HG02973 (cell line): ENCODE measurements around the gene POU6F2.

Source experiments
- ATAC-seq: cut with Tn5 transposase; IDR thresholded peaks from one replicate; pipeline ENCODE4 v1.9.1; 2021; ENCODE audit warnings: moderate library complexity; ENCODE audit not compliant: unreplicated experiment

POU6F2 gene

DNA sequence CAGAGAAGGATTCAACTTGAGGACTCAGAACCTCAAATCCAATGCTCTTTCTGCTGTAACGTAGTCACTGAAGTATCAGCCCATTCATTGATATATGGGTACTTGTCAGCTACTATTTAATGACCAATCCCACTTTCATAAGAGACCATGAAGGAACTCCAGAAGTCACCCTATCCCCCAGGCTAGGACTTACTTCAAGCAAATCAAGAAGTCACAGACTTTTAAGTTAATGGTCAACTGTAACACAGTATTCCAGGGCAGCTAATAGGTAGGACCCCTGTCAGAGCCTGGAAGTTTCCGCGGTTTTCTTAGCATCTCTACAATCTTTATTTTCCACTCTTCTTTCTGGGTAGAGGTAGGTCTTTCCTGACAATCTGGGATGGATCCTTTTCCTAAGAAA lies 269.9 kb downstream of the POU6F2 start:
- ATAC-seq: no peak

DNA sequence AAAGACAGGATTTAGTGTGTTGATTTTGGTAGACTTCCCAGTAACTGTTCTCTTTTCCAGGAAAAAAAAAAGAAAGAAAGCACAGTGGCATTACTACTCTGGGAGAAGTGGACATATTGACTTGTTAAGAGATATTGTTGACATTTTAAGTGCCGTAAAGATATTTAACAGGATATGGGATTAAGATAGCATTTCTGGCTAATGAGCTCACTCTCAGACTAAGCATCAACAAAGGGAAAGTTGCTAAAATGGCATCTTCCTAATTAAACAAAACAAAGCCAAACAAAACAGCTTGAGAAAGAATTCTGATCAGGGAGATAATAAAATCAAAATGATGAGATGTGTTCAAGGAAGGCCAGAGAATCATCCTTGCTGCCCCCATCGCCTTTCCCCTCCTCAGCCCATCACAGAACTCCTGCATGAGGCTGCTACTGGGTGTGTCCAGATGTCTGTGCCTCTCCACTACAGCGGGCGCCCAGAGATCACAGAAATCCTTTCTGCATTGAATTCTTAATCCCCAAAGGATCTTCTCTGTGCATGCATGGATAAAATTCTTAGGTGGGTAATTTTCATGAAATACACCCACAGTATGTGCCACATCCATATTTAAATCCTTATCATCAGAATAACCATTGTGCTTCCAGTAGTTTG lies 270.5 kb downstream of the POU6F2 start:
- no peak for ATAC-seq

DNA sequence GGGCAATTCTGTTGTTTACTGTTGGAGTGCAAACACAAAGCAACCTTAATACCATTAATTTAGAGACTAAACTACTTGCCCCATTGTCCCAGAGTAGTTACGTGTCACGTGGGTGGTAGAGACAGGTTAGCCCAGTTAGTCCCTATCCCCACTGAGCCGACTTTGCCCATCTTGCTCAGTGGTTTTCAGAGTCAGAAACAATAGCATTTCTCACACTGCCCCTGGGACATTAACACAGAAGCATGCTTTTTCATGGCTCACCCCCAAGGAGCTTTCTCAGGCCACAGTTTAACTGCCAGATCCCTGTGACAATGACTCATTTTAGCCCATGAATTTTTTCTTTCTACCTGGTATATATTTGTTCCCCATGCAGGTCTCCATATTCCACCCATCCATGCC lies 271.0 kb downstream of the POU6F2 start:
- no peak for ATAC-seq

DNA sequence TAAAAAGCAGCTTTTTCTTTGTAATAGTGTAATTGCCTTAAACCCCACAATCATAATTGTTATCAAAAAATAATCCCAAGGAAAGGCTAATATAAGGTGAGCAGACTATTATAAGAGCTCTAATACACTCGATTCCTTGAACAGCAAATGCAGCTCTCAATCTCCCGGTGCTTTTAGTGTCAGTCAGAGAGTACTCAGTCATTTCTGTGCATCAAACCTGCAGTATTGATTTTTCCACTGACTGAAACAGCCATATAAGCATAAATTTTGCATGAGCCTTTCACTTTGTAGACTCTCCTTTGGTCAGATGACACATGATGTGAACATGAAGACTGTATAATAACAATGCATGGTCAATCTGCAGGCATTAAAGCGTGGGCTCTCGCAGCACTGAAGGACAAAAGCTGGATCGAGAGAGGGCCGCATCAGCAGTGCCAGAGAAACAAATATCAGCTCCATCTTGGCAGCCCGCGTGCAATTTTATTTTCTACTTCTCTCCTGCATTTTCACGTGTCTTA lies 272.0 kb downstream of the POU6F2 start:
- no peak for ATAC-seq

DNA sequence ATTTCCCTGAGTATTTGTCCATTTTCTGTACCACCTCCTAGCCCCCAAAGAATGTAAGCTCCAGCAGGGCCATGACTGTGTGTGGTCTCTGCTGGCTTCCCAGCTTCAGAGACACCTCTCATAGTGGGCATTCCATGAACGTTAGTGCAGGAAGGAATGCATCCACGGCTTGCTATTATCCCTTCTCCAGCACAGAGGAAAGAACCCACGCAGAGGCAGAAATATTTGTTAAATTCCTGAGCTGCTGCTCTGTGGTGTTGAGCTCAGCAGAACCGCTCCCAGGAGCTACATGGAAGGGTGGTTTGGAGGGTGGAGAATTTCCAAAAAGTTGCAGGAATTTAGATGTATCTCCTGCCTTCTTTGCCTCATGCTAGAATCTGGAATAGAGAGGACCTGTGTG lies 275.2 kb downstream of the POU6F2 start:
- no peak for ATAC-seq

DNA sequence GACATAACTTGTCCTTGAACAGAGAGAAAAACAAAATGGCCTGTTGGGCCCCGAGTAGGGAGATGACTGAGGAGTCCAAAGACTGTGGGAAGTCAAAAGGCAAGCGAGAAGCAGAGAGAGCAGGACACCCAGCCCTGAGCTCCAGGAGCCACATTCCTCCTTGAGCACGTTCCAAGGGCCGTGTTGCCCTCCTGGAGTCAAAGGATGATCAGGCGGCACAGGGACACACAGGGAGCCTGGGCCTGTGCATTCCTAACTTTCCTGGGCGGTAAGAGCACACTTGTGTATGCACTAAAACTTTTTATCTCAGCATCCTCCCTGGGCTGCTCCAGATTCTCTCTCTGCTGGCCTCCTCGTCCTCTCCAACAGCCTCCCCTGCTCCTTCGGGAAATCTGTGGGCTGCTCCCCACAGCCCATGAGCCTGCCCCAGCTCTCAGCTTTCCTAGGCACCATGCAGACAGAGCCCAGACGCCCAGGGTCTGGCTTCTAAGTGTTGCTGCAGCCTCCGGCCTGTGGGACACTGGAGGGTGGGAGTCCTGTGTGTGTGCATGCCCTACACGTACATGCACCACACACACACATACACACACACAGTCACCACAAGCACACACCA lies 281.8 kb downstream of the POU6F2 start:
- ATAC-seq: no peak

DNA sequence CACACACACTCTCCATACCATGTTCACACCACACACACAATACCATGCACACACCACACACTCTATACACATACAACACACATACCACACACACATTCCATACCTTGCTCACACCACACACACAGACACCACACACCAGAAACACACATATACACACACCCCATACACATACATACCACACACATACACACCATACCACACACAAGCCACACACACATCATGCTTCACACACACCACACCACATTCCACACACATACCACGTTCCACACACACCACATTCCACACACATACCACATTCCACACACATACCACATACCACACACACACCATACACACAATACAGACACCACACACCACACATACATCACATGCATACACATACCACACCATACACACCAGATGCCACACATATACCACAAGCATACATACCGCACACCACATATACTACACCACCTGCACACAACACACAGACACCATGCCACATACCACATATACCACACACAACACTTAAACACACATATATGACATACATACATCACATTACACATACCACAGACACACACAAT lies 282.7 kb downstream of the POU6F2 start:
- no peak for ATAC-seq

DNA sequence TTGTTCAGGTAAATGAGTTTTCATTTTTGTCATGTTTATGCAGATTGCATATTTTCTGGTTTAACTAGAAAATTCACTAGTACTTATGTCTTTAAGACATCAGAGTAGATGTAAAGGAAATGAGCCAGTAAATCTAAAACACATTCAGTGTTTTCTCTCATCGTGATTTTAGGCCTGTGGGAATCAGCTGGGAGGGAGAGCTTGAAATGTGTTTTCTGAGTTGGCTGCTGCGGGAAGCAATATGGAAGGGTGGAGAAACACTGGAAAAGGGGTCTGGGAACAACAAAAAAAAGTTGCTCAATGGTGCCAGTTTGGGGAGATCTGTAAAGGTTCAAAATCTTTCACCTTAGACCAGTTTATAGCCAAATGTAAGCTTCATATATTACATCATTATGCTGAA lies 284.1 kb downstream of the POU6F2 start:
- ATAC-seq: no peak

DNA sequence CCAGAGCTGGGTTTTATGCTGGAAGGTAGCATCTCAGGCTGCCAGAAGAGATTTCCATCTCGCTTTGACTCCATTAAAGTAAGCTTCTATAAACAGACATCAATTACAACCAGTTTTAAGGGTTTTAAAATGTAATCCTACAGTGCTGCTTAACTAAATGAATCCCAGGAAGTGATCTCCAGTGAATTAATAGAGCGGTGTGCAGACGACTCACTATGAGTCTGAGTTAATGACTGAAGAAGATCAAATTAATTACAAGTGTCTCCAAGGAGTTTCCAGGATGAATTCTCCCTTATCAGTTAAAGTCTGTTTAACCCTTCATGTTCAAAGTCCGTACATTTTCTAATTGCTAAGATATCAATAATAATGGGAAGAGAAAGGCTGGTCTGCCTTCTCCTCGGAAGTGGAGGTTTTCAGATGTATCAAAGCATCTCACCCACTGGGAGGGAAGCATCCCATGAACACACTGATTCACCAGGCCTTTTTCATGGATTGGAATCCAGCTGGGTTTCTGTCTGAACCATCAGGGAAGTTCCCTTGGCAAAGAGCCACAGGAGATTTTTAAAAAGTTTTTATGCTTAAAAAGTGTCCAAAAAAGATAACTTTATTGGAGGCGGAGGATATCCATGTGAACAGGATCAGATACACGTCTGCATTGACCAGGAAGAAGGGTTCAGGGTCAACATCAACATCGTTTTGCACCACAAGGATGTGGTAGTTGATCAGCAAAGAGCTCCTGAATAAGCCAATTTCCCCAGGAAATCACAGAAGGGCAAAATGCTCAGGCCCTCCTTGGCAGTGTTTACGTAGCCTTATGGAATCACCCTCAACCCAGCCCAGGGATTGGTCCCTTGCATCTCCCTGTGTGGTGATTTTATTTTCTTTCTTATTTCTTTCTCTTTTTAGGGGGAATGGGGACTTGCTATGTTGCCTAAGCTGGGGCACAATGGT lies 288.2 kb downstream of the POU6F2 start:
- no peak for ATAC-seq

DNA sequence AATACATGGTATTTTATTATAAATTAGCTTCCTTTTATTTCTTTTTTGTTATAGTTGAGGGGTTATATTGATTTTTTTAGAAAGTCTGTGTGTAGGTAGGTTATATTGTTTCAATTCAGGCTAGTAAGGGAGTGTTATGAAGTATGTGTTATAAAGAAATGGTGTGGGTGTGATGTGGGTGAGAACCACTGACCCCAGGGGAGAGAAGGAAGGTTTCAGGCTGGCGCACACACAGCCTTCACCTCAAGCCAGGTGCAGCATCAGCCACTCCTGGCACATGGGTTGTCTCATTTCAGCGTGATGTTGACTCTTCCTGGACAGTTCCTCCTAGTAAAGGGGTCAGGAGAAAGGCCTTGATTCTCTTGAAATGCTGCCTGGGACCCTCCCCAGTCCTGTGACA lies 291.3 kb downstream of the POU6F2 start:
- ATAC-seq: no peak

DNA sequence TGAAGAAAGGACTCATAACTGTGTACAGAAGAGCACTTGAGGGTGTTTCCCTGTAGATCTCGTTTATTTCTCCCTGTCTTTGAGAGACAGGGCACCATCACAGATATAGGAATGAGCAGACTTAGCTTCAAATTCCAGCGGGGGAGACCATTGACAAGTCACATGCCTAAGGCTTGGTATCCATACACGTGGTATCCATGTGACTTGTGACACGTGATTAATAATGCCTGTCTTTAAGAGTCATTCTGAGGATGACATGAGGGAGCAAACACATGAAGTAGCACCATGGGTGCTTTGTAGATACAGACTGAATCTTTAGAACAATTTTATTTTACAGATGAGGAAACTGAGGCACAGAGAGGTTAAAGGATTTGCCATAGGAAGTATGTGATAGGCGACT lies 292.3 kb downstream of the POU6F2 start:
- no peak for ATAC-seq

DNA sequence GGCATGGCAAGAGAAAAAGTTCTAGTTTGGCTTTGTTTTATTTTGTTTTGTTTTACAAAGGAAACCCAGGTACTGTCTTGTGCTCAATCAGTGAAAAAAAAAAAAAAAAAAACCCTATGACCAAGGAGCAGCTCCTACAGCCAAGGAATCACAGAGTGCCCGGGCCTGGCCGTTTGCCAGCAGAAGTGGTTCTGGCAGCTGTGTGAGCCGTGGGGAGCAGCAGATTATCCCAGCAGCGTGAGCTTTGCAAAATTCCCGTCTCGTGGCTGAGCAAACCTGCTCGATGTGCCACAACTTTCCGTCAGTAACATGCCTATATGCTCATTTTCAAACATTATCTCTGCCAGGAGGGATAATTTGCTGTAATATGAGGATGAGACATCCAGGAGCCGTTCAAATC lies 293.7 kb downstream of the POU6F2 start:
- ATAC-seq: no peak

DNA sequence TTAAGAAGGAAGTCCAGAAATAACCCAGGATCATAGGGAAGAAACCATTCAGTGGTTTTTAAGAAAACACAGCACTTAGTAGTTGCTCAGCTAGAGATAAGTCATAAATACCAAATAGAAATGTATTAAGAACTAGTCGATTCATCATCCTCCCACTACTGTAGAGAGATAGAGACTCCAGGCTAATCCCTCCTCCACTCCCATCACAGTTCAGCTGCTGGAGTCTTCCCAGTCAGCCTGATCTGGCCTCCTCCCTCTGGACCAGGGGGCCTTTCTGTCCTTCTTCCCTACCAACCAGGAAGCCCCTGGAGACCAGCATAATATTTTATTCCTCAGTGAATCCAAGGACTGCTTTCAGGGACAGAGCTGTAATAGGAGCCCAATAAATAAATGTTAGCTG lies 294.4 kb downstream of the POU6F2 start:
- ATAC-seq: no peak

DNA sequence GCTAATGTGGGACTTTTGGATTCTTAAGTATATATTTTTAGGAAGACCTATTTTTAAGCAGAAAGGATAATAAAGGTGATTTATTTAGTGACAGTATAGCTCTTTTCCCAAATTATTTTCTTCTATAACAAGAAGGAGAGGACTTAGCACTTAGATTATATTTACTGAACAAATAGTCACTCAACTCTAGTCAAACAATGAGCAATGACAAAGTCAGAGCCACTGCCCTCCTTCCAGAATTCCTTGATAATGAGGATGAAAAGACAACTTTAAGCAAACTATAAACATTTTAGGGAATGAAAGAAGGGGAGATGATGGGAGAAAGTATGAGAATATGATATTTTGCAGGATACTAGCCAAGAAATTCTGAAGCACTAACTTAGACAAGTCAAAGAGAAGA lies 295.0 kb downstream of the POU6F2 start:
- no peak for ATAC-seq

DNA sequence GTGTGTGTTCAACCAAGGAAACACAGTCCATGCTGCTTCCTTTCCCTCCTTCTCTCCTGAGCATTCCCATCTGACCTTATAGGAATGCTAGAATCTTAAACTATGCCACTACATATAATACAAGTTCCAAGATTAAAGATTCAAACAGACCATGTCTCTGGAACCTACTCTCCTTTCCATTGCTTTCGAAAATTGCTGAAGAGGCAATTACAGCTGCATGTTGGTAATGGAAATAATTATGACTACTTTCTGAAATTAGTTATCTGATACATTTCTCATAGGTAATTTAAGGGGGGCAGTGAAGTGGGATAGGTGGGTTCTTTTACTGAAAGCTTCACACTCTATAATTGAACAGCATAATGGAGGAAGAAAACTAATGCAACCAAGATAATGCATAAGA lies 302.6 kb downstream of the POU6F2 start:
- ATAC-seq: no peak

DNA sequence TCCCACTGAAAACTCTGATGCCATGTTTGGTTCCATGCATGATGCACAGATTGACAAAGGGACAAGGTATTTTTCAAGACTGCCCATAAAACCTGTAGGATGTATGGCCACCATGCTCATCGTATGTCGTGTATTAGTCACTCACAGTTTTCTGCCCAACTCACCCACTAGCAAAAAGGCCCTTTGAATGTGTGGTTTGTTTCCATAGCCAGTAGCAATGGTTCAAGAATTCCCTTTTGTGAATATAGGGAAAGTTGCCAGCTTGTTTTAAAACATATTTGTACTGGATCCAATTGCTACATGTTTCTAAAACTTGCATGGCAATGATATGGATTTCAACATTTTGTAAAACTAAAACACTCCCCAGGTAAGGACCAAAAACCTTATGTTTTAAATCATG lies 307.5 kb downstream of the POU6F2 start:
- ATAC-seq: no peak

DNA sequence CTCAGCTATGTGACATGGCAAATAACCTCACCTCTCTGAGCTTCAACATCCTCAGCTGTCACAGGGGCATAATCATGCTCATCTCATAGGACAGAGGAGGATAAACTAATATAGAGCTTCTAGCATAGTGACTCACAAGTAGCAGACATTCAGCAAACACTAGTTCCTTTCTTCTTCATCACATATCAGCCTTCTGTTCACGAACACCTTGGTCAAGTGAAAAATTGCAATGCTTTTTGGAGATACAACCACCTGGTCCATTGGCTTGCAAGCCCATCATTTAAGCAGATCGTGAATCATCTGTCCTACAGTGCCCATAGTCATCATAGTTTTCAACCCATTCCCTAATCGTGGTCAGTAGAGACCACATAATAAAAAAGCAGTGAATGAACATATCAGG lies 310.6 kb downstream of the POU6F2 start:
- ATAC-seq: no peak

DNA sequence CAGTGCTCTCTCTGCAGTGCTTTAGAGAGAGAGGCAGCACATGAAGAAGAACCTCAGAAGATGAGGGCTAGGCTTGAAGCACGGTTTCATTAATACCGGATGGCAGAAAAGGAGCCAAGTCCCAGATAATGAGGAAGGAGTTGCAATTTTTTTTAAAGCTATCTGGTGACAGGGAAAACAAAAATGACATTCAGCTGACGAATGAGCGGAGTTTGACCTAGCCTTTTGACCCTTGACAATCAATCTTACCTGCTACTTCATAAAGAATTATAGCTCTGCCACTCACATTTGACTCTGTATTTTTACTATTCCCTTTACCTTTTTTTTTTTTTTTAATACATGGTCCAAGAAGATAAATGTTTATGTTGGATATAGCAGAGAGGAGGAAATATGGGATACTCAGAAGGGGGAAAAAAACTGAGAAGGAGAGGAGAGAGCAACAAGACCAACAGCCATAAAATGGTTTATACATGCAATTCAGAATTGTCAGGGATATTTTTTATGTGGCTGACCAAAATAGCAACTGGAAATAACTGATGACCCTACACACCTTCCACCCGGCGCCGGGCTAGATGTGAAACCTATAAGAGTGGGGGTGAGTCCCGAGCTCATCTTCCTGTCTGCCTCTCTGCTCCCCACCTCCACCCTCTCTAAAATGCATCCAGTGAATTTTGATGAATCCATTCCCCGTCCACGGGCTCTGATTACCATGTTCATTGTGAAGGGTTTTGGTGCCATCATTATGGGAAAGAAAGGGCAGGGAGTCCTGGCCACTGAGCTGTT lies 314.1 kb downstream of the POU6F2 start:
- ATAC-seq: no peak

DNA sequence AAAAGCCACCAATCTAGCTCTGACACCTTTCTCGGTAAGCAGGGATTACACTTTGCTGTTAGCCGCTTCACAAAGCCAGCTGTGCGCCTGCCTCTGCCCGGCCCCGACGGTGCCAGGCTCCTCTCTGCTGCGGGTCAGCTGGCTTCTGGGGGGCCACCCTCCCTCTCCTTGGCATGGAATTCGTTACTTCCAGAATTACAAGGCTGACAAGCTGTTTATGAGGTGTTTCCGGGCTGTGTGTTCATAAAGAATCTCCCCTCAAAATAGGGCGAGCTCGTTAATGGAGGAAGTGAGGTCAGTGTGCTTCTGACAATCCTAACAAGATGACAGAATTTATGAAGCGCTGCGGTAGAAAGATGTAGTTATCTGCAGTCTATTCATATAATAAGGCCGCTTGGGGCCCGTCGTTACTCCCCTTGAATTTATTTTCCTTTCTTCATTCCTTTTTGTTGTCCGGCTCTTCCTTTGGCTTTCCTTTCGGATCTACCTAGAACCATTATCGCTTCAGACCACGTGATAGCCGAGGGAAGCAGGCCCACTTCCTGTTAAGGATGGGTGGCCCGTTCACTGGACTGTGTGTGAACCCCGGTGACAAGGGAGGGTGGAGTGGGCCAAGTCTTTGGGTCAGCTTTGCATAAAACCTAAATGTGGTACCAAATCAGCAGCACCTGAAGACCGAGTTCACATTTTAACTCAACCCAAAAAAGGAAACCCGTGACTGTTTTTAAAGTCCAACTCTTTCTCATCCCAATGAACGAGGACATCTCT lies 315.5 kb downstream of the POU6F2 start:
- ATAC-seq: no peak

DNA sequence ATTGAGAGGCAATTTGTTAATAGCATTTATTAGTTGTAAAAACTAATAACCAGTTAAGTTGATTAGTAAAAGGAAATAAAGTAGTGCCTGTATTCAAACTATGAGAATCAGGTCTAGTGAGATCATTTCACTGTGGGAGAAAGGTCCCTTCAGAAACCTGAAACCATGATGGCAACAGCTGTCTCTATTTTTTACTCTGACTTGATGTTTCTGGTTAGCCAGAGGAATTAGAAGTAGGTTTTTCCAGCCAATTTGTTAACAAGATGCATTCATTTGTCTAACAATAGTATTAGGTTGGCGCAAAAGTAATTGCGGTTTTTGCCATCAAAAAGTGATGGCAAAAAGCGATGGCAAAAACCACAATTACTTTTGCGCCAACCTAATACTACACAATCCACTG lies 316.3 kb downstream of the POU6F2 start:
- ATAC-seq: no peak
